ENCODE data around the gene CRHR2.
A peak's percentile ranks its signal among the peaks of the same experiment; 100 is the strongest.

Gene CRHR2

GRCh38 chr7:30706908-30707307 is 24.7 kb upstream of the CRHR2 start:
- no peak for DNase-seq (ENCODE audit: low read depth, low spot score)

DNA sequence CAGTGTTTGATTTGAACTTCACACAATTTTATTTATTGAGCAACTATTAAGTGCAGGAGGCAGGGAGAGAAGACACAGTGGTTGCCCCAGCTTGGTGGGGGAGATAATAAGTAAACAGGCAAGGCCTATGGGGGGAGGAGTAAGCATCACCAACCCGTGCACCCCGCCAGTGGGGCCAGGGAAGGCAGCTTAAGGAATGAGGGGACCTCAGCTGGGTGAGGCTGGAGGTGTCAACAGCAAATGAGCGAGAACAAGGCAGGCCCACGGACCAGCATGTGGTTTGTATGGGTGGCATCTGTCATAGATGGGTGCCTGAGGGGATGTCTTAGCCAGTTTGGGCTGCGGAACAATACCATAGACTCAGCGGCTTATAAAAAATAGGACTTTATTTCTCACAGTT is 24.1 kb upstream of the CRHR2 start:
- no peak for DNase-seq (ENCODE audit: low read depth, low spot score)

DNA sequence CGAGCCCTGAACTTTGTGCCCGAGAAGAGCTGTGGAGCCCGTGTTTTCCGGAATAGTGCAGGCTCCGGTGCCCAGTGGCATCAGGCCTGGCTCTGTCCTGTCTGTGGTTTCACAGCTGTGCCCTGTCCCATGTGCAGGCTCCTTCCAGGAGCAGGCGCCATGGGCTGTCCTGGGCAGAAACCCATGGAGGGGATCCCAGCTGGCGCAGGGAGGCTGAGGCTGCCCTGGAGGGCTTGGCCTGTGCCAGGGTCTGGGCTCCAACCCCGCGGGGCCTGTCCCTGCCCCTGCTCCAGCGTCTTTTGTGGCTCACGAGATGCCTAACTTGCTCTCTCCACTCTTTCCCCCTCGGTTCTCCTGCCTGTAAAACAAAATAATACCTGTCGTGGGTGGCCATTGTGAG is 23.3 kb upstream of the CRHR2 start:
- DNase-seq (ENCODE audit: low read depth, low spot score): no peak

DNA sequence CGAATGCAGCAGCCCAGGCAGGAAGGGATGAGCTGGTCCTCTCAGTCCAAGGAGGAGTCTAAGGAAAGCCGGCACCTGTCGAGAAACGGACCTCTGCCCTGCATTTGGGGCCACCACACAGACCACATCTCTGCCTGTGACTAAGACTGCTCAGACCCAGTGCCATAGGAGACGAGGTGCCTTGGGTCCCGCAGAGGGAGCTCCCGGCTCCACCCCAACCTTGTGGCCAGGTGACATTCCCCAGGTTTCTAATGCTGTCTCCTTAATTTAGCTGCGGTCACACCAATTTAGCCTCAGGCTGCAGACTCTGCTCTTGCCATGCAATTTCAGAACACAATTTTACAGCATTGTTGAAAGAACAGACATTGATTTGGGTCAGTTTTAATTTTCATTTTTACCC is 22.8 kb upstream of the CRHR2 start:
- peak; percentile 57 for DNase-seq (ENCODE audit: low read depth, low spot score)

DNA sequence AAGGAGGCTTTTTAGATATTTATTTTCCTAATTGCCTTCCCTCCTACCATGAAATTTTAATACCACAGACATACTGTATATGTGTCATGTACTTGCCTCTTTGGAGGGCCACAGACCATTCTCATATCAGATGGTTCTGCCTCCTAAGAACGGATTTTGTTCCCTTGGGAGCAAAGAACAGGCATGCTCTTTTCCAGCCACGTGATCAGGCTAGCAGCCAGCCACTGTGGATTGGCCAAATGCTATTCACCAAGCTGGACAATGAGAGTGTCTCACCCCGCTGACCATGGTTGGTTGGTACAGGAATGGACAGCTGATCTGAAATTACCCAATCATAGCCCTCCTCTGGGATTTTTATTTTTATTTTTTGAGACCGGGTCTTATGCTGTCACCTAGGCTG is 21.5 kb upstream of the CRHR2 start:
- DNase-seq (ENCODE audit: low read depth, low spot score): no peak

DNA sequence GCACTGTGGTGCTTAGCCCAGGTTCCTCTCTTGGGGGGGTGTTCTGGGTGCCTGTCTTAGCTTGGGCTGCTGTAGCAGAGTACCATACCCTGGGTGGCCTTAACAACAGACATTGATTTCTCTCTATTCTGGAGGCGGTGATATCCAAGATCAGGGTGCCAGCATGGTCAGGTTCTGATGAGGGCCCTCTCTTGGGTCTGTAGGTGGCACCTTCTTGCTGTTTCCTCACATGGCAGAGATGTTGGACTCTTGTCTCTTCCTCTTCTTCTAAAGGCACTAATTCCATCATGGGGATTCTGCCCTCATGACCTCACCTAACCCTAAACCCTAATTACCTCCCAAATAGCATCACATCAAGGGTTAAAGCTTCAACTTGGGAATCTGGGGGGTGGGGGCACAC is 19.9 kb upstream of the CRHR2 start:
- DNase-seq (ENCODE audit: low read depth, low spot score): no peak

DNA sequence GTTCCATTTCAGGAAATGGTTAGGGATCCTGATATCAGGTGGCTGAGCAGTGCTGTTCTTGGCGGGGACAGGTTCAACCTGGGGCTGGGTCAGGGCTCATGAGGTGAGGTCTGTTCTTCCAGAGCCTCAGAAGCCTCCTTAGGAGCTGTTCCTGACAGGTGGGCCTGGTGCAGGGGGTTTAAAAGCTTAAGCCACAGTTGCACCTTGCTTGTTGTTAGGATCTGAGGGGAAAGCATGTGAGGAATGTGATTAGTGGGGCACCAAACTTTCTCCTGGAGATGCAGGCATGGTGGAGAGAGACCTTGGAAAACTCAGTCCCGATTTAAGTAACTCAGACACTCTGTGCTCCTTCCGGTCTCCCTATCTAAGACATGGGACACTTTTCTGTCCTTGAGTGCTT is 18.7 kb upstream of the CRHR2 start:
- DNase-seq (ENCODE audit: low read depth, low spot score): peak; percentile 44

DNA sequence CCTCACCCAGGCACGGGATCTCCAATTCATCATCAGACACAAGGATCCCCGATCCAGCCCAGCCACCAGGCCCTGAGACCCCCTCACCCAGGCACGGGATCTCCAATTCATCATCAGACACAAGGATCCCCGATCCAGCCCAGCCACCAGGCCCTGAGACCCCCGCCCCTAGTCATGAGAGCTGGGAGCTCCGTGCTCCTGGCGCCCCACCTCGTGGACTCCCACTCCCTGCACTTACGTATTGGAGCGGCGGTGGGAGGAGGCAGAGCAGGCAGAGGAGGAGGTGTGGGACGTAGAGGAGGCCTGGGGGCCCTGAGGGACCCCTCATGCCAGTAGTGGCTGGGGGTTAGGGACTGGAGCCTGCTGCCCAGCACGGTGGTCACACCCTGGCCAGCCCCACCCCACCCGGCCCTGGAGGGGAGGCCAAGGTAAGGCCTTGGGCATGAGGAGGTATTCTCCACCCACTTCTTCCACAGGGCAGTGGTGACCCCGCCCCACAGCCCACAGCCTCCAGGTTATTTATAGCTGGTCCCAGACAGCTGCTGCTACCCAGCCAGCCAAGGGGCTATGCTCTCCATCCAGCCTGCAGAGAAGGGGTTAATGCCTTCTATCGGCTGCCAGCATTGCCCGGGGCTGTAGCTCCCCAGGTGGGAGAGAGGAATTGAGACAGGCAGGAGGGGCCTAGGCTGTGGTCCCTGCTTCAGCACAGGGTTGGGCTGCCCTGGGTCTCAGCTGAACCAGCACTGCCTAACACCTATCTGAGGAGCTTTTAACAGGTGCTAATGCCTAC is 17.6 kb upstream of the CRHR2 start:
- peak; percentile 91 for DNase-seq (ENCODE audit: low read depth, low spot score)

GRCh38 chr7:30698481-30698880 is 16.2 kb upstream of the CRHR2 start:
- no peak for DNase-seq (ENCODE audit: low read depth, low spot score)

GRCh38 chr7:30697719-30698460 is 15.6 kb upstream of the CRHR2 start:
- DNase-seq (ENCODE audit: low read depth, low spot score): peak; percentile 49

GRCh38 chr7:30694774-30695721 is 12.8 kb upstream of the CRHR2 start:
- no peak for DNase-seq (ENCODE audit: low read depth, low spot score)

- no peak for DNase-seq (ENCODE audit: low read depth, low spot score)
Measured at GRCh38 chr7:30694218-30694745, 12.0 kb upstream of the CRHR2 start.

DNA sequence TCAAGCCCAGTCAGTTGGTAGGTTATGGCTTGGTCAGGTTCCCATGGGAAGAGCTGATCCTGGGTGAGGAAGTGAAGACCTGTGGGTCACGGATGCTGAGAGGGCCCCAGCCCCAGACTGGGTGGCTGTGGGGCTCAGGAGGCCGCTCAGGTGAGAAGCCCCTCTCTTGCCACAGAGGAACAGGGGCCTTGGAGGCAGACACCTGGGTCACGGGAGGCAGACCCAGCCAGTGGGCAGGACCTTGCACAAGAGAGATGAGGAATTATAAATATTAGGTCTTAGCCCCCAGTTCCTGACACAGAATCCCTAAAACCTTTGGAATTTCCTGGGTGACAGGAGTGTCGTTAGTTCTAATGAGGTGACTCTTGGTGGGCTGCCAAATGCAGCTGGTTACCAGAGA is 10.6 kb upstream of the CRHR2 start:
- no peak for DNase-seq (ENCODE audit: low read depth, low spot score)

GRCh38 chr7:30692438-30692837 is 10.2 kb upstream of the CRHR2 start:
- DNase-seq (ENCODE audit: low read depth, low spot score): no peak

DNA sequence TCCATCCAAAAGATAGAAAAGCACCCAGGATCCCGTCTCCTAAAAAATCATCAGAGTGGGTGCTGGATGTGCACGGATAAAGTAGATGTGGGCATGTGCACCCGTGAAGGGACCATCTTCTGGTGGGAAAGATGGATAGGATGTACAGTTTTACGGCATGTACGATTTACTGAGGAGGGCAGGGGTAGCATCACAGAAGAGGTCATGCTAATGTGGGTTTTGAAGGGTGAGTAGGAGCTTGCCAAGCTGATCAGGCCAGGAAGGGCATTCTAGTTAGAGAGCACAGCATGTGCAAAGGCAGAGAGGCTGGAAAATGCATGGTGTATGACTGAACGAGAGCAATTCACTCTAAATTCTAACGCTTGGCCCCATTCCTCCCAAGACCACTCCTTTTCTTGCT is 7.8 kb upstream of the CRHR2 start:
- no peak for DNase-seq (ENCODE audit: low read depth, low spot score)

DNA sequence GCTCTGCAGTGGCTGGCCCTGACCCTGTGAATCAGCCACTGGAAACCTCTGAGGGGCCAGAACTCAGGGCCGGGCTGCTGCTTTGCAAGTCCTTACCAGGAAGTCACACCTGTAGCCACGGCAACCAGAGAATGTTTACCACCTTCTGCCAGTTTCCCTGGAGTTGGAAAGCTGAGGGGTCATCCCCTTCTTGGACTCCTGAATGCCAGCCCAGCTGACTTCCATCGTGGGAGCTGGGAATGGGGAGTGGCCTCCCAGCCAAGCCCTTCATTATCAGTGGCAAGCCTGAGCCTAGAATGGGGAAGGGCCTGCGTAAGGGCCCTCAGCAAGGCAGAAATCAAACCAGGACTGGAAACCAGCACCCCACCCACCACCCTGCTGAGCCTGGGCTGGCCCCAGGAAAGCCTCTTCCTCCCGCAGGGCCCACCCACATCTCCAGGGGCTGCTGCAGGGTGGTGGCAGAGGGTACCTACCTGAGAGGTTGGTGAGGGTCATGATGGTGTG is 6.5 kb upstream of the CRHR2 start:
- DNase-seq (ENCODE audit: low read depth, low spot score): peak; percentile 36

- no peak for DNase-seq (ENCODE audit: low read depth, low spot score)
Measured at GRCh38 chr7:30687604-30688003, 5.3 kb upstream of the CRHR2 start.

DNA sequence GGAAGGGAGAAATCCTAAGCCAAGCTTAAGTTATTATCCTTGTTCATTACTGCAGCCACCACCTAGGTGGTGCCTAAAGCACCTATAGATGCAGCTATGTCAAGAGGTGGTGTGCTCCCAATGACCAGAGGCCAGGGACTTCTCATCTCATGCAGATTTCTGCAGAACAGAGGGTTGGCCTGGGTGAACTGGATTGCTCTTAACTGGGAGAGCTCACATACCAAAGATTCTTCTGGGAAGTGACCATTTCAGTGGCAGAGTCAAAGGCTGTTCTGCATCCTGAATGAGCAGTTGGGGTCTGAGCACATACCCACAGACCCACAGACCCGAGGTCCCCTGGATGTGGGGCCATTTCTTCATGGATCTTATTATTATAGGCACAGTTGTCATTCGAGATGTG is 2.1 kb upstream of the CRHR2 start:
- peak; percentile 68 for DNase-seq (ENCODE audit: low read depth, low spot score)

DNA sequence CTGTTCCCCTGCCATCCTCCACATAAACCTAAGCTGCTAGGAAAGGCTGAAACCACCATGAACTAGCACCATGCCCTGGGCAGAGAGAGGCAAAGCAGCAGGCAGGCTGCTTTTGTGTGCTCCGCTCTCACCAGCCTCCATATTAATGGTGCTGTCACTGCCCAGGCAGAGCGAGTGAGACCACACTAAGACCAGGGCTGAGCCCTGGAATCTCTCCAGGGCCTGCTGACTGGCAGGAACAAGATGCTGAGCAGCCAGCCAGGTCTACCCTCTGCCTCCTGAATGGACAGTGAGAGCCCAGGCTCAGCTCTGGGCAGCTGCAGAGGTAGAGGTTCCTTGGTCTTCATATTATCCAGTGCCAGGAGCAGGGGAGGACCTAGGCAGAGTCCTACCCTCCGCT is 1.6 kb upstream of the CRHR2 start:
- no peak for DNase-seq (ENCODE audit: low read depth, low spot score)

GRCh38 chr7:30683306-30683705 is 1.1 kb upstream of the CRHR2 start:
- DNase-seq (ENCODE audit: low read depth, low spot score): no peak

DNA sequence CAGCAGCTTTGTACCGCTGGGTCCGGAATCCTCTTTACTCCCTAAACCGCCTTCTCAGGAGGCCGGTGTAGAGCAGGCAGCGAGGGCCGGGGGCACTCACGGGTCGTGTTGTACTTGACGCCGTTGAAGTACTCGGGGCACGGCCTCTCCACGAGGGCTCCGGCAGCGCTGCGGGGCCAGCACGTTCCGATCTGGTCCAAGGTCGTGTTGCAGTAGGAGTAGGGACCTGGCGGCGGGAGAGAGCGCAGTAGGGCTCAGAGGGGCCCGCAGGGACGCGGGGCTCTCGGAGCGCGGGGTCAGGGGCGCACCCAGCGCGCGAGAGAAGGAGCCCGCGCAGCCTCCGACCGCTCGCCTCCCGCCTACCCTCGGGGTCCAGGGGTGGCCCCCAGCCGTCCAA is 443 bp downstream of the CRHR2 start:
- DNase-seq (ENCODE audit: low read depth, low spot score): no peak

DNA sequence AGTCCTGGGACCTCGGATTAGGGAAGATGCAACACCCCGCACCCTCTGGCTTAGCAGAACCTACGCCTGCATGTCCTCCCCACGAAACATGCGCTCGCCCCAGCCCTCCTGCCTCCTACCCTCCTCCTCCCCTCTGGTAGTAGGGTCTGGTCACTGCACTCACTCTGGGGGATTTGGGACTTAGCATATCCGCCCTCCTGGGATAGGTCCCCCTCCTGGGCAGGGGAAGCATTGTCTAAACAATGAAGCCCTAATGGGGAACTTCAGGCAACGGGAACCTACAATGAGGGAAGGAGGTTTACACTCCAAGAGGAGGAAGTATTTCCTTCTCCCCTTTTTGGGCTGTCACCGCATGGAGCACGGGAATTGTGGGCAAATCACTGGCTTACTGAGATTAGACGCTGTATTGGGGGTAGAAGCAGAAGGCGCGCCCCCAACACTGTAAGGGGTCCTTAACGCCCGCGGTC is 892 bp downstream of the CRHR2 start:
- DNase-seq (ENCODE audit: low read depth, low spot score): no peak

Measured in ELF-1 (cell line).